Ramos (cell line): ENCODE data around the gene AMOTL2.

Experiments used
- in situ Hi-C: fragments of 300-500 bp; cut with MboI; formaldehyde crosslinking; loops from one replicate; pipeline ENCODE4 v1.14.3; 2022; ENCODE audit warnings: low sequenced_read_pairs; ENCODE audit not compliant: unreplicated experiment

Gene AMOTL2

DNA sequence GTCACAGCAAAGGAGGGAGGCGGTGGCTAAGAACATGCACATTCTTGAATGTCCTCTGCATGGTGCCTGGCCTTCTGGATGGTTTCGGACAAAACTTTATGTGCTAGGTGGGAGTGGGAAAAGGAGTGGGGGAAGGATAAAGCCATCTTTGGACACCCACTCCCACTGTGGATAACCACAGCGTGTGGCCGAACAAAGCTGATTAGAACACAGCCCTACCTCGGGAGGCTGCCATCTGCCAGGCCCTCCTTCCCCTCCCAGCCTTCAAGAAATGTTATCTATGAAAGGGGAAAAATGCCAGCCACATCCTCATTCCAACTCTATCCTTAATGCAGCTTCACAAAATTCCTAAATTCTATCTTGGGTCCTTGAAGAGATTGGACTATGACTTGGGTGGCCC, 18.8 kb downstream of the AMOTL2 start:
- in situ Hi-C loops = no loop called here

DNA sequence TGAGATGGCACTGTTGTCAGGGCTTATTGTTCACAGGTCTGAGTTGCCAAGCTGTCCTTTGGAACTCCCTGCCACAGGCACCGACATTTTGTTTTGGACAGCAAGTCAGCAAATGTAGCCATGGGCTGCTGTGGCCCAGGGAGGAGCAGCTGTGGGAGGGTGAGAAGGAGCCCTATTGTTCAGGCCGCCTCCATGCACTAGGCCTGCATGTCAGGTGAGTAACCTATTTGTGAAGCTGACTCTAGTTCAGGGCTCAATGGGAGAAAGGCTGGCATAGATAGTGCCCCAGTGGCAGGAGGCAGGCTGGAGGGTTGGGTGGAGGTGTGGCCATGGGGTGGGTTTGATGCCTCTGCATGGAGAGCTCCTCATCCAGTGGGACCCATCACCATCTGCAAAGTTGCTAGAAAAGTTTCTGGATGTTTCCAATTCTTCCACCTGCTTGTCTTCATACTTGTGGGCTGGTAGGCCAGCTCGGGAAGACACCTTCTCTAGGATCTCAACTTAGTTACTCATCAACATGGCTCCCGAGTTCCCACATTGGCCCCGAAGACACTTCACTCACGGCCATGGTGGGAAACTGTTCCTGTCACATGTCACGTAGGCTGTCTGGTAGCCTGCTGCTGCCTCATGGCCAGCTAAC, 19.5 kb downstream of the AMOTL2 start:
- in situ Hi-C loops = no loop called here

DNA sequence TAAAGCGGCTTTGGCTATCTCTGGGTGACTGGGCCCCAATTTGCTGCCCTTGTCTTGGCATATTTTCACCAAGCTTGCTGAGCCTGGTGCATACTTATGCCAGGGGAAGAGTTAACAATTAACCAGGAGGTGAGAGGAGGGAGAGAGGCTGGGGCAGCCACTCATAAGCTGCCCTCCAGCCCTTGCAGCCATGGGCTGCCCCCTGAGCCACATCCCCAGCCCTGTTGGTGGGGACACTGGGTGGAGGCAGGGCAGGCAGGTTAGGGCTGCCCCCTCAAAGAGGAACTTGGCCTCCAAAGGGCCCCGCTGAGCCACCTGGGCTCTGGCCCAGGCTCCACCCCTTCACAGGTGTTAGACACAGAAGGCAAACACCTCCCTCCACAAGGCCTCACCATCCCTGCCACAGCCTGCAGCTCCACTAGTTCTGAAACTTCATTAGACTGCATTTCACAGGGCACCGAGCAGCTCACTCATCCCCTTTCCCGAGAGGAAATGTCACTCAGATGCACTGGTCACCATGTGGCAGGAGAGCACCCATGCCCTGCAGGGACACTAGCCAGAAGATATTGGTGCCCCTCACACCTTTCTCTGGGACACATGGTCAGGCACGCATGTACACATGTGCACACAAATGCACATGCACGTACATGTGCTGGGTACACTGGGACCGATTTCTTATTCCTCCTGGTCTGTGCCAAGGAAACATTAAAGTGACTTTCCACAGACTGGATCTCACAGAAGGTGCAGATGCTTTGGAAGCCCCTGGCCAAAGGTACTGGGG, 20.2 kb downstream of the AMOTL2 start:
- in situ Hi-C loops = no loop called here

DNA sequence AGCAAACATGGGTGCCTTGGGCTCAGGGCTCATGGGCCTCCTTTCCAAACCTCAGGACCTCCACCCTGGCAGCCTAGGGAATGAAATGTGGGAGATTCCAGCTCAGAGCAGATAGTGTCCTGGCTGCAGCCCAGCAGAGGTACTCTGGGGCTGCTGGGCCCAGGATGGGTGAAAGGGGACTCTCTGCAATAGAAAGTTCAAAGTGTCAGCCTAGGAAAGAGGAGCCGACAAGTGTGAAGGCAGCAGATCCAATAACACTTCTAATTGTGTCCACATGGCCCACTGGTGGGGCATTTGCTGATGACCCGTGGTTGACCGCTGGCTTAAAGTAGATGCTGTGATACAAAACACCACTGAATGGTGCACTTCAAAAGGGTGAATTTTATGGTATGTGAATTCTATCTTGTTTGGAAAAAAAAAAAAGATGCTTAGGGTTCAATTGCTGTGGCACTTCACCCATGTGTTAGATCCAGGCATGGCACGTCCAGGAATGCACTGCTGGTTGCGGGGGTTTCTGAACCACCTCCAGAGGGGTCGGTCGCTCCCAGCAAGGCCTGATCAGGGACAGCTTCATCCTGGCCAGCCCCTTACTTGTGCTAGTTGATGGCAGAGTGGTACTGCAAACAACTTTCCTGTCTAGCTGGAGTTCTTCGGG, 20.9 kb downstream of the AMOTL2 start:
- in situ Hi-C loops = no loop called here

DNA sequence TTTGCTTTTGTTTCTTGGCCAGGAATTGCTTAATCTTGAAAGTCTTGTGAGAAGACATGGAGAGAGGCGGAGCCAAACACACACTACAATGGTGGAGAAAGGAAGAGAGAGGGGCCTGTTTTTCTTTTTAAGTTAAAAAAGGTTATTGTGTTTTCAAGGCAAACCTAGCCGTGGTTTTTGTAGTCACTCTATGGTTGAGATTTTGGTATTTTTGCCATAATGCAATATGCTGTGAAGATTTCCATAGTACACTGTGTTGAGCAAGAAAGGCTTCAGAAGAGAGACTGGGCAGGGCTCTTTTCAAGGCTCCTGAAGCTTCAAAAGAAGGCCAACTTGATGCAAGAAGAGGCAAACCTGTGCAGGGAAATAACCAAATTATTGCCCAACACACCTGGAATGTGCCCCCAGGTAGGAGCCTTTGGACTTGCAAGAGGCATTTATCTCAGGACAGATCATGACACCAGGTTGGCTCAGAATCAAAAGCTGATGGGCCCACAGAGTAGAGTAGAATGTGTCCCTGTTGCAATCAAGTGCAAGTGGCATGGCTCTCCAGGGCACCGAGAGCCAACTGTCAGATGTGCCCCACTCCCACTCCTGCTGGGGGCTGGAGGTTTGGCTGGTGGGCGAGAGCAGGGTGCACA, 22.1 kb downstream of the AMOTL2 start:
- in situ Hi-C loops = no loop called here

DNA sequence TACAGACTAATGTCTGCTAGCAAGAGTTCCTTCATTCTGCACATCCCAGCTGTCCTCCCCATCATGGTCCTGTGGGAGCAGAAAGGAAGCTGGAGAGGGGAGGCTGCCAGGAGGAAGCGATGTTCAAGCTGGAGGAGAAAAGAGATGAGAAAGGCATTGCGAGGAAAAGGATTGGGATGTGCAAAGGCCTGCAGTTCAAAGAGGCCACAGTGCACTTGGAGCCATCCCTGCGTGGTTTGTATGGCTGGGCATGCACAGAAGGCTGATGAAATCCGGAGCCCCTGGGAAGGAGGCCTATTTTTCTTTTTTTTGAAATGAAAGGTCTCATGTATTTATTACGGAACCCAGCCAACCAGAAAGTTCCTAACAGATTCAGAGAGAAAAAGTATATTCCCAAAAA, 22.8 kb downstream of the AMOTL2 start:
- in situ Hi-C loops = no loop called here

DNA sequence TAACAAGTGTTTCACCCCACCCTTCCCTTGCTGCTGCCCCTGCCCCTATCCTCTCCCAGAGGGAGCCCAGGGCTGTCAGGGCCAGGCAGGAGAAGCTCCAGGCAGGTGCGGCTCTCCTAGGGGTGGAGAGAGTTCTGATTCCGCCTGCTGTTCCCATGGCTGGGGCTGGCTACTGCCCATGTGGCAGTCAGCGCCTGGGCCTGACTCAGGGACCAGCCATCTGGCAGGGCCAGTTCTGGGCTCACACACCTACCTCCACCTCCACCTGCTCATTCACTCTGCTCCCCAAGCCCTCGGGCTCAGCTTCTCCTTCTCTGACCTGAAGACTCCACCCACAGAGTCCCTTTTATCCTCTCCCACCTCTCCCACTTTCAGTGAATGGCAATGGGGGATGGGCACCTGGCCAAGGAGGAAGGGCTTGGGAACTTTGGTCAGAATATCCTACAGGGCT, 23.4 kb downstream of the AMOTL2 start:
- in situ Hi-C loops = no loop called here

DNA sequence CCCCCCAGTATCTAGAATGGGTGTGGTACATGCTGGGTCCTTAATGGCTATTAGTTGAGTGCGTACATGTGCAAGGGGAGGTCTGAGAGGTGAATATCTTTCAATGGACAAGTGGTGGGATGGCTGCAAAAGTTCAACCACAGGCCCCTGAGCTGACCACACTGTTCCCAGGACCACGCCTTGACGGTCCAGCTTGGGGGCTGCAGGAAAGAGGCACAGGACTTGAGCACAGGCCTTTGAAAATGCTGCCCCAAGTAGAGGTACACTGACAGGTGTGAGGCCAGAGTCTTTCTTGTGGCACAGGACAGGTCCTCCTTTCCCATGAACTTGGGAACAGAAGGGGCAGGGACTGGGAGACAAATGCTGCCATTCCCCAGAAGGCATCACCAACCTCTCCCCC, 24.0 kb downstream of the AMOTL2 start:
- in situ Hi-C loops = no loop called here

DNA sequence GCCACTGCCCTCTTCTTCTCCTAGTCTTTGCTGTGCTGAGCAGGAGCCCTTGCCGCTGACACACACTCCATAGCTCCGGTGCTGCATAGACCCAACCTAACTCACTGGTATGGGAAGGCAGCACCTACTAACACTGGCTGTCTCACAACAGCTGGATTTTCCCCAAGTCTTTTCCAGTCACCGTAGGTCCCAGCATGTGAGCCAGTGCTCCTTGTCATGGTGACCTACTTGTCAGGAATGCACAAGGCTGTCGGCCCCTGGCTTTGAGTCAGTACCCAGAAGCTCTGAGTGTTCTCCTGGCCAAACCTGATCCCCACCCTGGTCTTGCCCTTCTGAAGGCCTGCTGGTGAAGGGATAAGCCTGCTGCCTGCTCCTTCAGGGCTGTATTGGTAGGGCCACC, 25.7 kb downstream of the AMOTL2 start:
- in situ Hi-C loops = no loop called here

DNA sequence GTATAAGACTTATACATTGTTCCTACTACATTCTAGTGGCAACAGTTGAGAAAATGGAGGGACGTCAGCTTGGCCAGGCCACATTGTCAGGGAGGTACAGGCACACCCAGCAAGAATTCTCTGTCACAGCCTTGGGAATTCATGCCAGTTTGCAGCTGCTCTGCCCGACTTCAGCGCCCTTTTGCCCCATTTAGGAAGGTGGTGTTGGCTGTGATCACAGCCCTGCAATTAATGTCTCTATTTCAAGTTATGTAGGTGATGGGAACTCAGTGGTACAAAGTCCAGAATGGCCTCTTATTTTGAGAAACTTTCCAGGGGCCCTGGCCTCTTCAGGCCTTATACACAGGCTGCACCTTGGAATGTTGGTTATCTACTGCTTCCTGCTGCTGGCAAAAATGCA, 26.7 kb downstream of the AMOTL2 start:
- in situ Hi-C loops = no loop called here

DNA sequence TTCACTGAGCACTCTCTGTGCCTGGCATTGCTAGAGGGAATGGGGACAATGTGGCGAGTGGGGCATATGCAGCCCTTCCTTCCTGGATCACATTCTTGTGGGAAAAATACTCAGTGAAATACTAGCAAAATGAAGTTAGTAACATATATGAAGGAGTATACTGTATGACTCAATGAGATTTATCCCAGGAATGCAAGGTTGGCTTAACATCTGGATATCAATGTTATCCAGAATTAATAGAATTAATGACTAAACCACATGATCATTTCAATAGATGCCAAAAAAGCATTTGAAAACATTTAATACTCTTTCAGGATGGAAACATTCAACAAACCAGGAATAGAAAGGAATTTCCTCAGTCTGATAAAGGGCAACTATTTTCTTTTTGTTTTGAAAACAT, 27.5 kb downstream of the AMOTL2 start:
- in situ Hi-C loops = no loop called here

DNA sequence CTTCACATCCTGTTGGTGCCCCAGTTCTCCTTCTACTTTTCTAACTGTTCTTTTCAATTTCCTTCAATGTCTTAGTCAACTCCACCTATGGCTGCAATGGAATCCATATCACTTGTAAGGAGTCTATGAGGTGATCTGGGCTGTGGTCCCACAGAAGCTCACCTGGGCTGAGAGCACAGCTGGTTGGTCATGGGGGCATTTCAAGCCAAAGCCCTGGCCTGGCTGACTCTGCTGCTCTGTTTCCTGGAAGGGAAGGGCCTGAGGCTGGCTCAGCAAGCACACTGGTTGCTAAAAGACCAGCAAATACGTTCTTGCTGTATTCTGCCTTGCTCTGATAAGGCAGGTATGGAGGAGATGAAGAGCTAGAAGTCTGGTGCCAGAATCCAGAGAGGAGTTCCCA, 29.0 kb downstream of the AMOTL2 start:
- in situ Hi-C loops = no loop called here

DNA sequence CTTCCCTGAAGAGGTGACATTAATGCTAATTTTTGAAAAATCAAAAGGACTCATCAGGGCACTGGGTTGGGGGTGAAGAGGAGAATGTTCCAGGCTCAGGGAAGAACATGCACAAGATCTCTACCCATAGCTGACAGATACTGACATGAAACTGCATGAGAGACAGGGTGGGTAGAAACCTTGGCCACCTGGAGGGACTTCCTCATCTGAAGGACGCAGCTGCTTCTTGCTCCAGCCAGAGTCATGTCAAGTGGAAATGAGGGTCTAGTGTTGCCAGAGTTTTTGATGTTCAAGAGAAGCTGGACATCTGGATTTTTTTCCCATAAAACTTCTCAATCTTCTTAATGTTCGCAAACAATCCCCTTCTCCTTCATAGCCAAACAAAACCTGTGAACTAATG, 29.7 kb downstream of the AMOTL2 start:
- in situ Hi-C loops = no loop called here

DNA sequence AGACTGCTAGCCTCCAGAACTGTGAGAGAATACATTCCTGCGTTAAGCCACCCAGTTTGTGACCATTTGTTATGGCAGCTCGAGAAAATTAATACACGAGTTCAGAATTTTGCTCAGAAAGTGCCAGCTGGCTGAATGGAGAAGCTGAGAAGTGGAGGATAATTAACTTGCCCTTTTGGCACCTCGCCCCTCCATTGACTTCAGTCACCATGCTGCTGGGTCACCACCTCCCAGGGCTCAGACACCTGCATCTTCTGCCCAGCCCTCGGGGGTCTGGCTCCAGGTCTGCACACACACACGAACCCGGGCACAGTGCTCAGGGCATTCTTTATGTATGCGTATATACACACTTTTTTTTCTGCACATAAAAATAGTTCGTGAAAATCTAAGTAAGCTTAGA, 32.0 kb downstream of the AMOTL2 start:
- in situ Hi-C loops = no loop called here

DNA sequence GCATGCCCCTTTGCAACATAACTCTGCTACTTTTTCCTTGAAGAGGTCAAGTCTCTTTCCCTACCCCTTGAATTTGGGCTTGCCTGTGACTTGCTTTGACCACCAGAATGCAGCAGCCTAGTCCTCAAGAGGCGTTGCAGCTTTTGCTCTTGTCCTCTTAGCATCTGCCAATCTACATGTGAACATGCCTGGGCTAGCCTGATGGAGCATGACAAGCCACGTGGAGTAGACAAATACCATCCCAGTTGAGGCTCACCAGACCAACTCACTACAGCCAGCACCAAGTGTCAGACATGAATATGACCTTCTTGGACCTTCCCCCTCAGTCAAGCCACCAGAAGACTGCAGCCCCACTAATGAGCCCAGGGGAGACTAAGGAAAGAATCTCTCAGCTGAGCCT, 32.9 kb downstream of the AMOTL2 start:
- in situ Hi-C loops = no loop called here

DNA sequence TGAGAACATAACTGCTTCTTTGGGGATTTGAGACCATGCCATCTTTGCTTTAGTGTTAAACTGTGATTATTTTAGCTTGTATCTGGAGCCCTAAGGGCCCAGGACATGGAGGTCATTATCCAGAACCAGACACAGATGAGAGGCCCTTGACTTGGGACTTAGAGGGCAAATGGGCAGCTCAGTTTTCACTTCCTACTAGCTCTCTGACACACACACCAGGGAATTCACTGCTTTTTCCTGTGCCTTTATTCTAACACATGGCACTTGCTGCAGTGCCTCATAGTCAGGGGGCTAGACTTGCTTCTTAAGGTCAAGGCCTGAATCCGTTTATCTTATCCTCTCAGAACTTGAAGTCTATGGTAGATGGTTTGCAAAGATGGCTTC, 33.3 kb downstream of the AMOTL2 start:
- in situ Hi-C loops = no loop called here

DNA sequence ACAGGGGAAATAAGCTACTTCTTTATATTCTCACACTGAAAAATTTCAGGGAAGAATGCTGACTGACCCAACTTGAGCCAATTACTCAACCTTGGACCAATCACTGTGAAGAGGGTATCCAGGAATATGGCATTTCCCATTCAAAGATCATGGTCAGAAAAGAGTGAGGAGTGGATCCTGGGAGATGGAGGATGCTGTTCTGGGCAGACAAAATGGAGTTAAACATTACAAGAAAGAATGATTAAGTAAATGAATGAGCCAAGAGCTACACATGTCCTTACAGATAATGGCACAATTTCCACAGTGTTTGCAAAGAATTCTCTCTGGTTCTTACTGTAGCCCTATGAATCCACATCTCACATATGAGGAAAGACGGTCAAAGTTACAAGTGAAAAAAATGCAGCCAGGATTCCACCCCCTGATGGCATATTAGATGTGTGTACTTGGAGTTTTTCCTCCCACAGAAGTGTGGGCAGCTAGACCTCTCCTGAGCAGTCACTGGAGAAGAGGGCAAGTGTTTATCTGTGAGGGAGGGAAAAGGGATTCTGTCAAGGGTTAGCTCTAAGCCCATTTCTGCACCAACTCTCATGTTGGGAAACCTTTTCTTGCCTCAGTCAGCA, 33.8 kb downstream of the AMOTL2 start:
- in situ Hi-C loops = no loop called here

DNA sequence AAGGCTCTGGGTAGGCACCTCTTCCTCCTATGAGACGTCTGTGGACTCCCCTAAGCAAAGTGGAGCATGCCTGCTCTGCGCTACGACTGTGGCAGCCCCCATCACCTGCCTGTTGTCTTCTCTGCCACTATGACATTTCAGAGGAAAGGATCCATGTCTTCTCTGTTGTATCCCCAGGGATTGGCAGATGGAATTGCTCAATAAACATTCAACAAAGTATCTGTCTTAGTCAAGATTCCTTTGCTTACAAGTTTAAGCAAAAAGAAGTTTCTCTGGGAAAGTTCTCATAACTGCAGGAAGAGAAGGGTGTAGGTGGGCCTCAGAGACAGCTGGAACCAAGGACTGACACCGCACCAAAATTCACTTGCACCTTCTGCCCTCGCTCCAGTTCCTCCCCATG, 34.3 kb downstream of the AMOTL2 start:
- in situ Hi-C loops = no loop called here

DNA sequence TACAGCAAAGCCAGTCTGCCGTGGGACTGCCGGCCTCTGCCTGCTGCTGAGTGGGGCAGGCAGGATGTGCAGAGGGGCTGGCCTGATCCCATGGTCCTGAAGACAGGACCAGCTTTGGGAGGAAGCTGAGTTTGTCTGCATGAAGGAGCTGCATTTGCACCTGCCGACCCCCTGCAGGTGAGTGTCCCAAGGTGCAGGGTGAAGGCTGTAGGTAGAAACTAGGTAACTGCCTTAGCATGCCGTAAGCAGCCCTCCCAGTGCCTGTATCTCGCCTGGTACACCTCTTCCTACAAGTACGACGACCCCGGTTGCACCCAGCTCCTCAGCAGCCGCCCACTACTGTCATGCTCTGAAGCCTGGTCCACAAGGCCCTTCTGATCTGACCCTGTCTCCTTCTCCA, 34.9 kb downstream of the AMOTL2 start:
- in situ Hi-C loops = no loop called here

DNA sequence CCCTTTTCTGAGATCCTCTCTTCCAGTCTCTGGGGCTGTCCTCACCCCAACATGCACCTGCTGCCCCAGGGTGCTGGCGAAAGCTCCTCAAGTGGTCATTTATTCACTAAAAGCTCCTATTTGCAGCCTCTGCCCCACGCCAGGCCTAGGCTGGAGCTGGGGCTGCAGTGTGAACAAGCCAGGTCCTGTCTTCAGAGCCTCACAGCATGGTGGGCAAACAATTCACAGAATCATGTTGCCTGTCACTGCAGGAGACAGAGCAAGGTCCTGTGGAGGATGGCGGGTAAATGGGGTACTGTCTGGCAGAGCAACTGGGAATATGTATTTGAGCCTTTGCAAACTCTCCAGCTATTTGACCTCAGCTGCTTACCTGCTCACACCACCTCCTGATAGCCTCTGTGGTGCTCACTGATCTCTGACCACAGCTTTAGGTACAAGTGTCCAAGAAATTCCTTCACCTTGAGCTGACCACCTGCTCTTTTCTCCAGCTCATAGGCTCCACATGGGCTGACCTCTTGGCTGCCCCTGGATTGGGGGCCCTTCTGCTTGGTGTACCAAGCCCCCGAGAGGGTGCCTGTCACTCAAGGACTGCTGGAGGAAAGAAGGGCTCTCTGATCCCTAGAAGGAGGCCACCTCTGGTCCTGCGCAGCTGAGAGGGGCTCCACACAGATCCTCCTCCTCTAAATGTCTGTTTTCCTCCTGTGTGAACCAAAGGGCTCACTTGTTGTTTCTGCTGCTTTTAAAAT, 35.6 kb downstream of the AMOTL2 start:
- in situ Hi-C loops = no loop called here
